Neuronal stem cell (in vitro differentiated cells): ENCODE results near the gene XK.

Experiments used
- DNase-seq: peaks from one replicate; pipeline ENCODE4 v3.0.0-alpha.2; 2013; ENCODE audit warnings: low spot score
- H2AFZ ChIP-seq: one replicate; pipeline ENCODE4 v1.6.1; 2013; ENCODE audit warnings: mild to moderate bottlenecking, low read length, inconsistent platforms
- H2AK5ac ChIP-seq: 2 replicates; pipeline ENCODE4 v1.6.1; 2013; ENCODE audit warnings: low read depth, mild to moderate bottlenecking, inconsistent platforms, low read length, moderate library complexity, mixed read lengths
- H2BK120ac ChIP-seq: 2 replicates; pipeline ENCODE4 v1.6.1; 2013; ENCODE audit warnings: low read depth, mild to moderate bottlenecking, inconsistent platforms, low read length, moderate library complexity, mixed read lengths
- H2BK12ac ChIP-seq: one replicate; pipeline ENCODE4 v1.6.1; 2013; ENCODE audit warnings: low read length, inconsistent platforms
- H2BK15ac ChIP-seq: 2 replicates; pipeline ENCODE4 v1.6.1; 2013; ENCODE audit warnings: mild to moderate bottlenecking, low read length, inconsistent platforms, mixed read lengths
- H2BK5ac ChIP-seq: one replicate; pipeline ENCODE4 v1.6.1; 2013; ENCODE audit warnings: inconsistent platforms, mild to moderate bottlenecking, low read length, moderate library complexity
- H3K14ac ChIP-seq: one replicate; pipeline ENCODE4 v1.6.1; 2013; ENCODE audit warnings: low read length, inconsistent platforms
- H3K18ac ChIP-seq: 2 replicates; pipeline ENCODE4 v1.6.1; 2013; ENCODE audit warnings: low read length, inconsistent platforms
- H3K23ac ChIP-seq: 2 replicates; pipeline ENCODE4 v1.6.1; 2013; ENCODE audit warnings: low read depth, mild to moderate bottlenecking, mixed read lengths, low read length, inconsistent platforms; ENCODE audit not compliant: poor library complexity
- H3K27ac ChIP-seq: replicated peaks from 3 replicates; pipeline ENCODE4 v1.5.1; 2013; ENCODE audit warnings: low read length, inconsistent platforms
- H3K27me3 ChIP-seq, 3 experiments: 2 replicates each; pipeline ENCODE4 v1.6.1; 2013; ENCODE audit warnings: low read length in 3 of 3, mild to moderate bottlenecking in 2 of 3, inconsistent platforms in 1 of 3, low read depth in 1 of 3, mixed read lengths in 1 of 3, moderate library complexity in 1 of 3; ENCODE audit not compliant: control insufficient read depth in 3 of 3, insufficient read depth in 3 of 3
- H3K36me3 ChIP-seq, 2 donors: replicated peaks in 1 of 2; 2 replicates each; pipeline ENCODE4 v1.6.1; 2013; ENCODE audit warnings: low read length in 2 of 2; ENCODE audit not compliant: control insufficient read depth in 2 of 2, insufficient read depth in 2 of 2
- H3K4ac ChIP-seq: 2 replicates; pipeline ENCODE4 v1.6.1; 2013; ENCODE audit warnings: inconsistent platforms, mild to moderate bottlenecking, low read length, moderate library complexity
- H3K4me1 ChIP-seq, 2 donors: 1 replicate in 1 of 2; 2 replicates in 1 of 2; pipeline ENCODE4 v1.6.1; 2013; ENCODE audit warnings: low read length in 2 of 2, low read depth in 1 of 2; ENCODE audit not compliant: control insufficient read depth in 2 of 2, insufficient read depth in 1 of 2
- H3K4me2 ChIP-seq: one replicate; pipeline ENCODE4 v1.6.1; 2013; ENCODE audit warnings: mild to moderate bottlenecking, low read length, inconsistent platforms; ENCODE audit not compliant: insufficient read depth, poor library complexity, severe bottlenecking
- H3K4me3 ChIP-seq, 2 donors: 2 replicates each; pipeline ENCODE4 v1.5.1; 2013; ENCODE audit warnings: low read length in 2 of 2, mild to moderate bottlenecking in 2 of 2, inconsistent platforms in 1 of 2, moderate library complexity in 1 of 2
- H3K79me1 ChIP-seq: one replicate; pipeline ENCODE4 v1.6.1; 2013; ENCODE audit warnings: low read depth, mild to moderate bottlenecking, inconsistent platforms, low read length, moderate library complexity
- H3K9ac ChIP-seq: one replicate; pipeline ENCODE4 v1.6.1; 2013; ENCODE audit warnings: mild to moderate bottlenecking, low read depth, low read length, inconsistent platforms; ENCODE audit not compliant: poor library complexity
- H3K9me3 ChIP-seq, 2 donors: replicated peaks in 1 of 2; 2 replicates each; pipeline versions ENCODE3 to v1.6.1; 2013; ENCODE audit warnings: low read length in 2 of 2, mild to moderate bottlenecking in 2 of 2, inconsistent platforms in 1 of 2, low read depth in 1 of 2, mixed read lengths in 1 of 2, moderate library complexity in 1 of 2; ENCODE audit not compliant: control insufficient read depth in 2 of 2, insufficient read depth in 1 of 2
- H4K8ac ChIP-seq: one replicate; pipeline ENCODE4 v1.6.1; 2013; ENCODE audit warnings: low read depth, mild to moderate bottlenecking, inconsistent platforms, low read length, moderate library complexity
- H4K91ac ChIP-seq: one replicate; pipeline ENCODE4 v1.6.1; 2013; ENCODE audit warnings: low read length, low read depth, mild to moderate bottlenecking, inconsistent platforms; ENCODE audit not compliant: poor library complexity
- WGBS, 2 donors: extraction: QIAGEN DNeasy Blood & Tissue Kit; methylation state at CpG; one replicate each; pipeline ENCODE4 v1.1.7; 2013; ENCODE audit warnings: missing lambda C conversion rate in 2 of 2, mixed read lengths in 1 of 2; ENCODE audit not compliant: insufficient read length in 2 of 2, insufficient replicate concordance in 1 of 2; ENCODE audit errors: extremely low coverage in 2 of 2; 5-methylcytosine and 5-hydroxymethylcytosine counted together

XK gene

GRCh38 chrX:37714479-37714878 is 28.9 kb downstream of the XK start:
- Histone ChIP-seq H2BK5ac (no peak overlapping the region), H3K23ac (no peak overlapping the region), H2BK15ac (no peak overlapping the region), H2BK120ac (no peak overlapping the region), H3K9me3 (no peaks in the 10 kb centered on the region), H3K14ac (no peak overlapping the region), H3K36me3 (no peaks in the 10 kb centered on the region), H3K18ac (no peak overlapping the region), H3K9ac (no peak overlapping the region), H3K4me2 (no peak overlapping the region), H3K27ac (no peak overlapping the region), H2AFZ (no peak overlapping the region), H3K4me3 (no peak overlapping the region), H4K91ac (no peak overlapping the region), H2BK12ac (no peak overlapping the region), H3K4ac (no peak overlapping the region), H3K79me1 (no peaks in the 10 kb centered on the region), H4K8ac (no peak overlapping the region), H3K27me3 (no peaks in the 10 kb centered on the region), H3K4me1 (no peaks in the 10 kb centered on the region), H2AK5ac (no peak overlapping the region)
- DNase-seq: no peak
- no CpG with 5 or more reads among the region's 2 CpGs for WGBS, 2 donors

DNA sequence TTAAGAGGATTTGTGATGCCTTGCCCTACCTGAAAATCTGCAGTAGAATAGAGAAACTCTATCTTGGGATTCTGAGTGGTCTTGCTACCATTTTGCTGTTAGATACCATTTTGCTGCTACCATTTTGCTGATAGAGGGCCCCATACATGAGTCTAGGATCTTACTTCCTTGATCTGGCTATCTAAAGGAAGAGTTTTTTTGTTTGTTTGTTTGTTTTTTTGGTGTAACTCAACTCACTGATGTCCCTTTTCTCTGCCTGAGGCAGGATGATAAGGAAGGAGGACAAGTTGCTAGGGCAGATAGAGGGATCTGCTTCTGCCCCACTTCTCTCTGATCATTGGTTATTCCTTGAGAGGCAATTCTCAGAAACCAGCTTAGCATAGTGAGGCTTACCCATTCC is 31.0 kb downstream of the XK start:
- Histone ChIP-seq H3K9ac (no peak overlapping the region), H3K27ac (no peak overlapping the region), H2AFZ (no peak overlapping the region), H3K79me1 (no peaks in the 10 kb centered on the region), H3K4ac (no peak overlapping the region), H3K4me3 (no peak overlapping the region), H3K4me2 (no peak overlapping the region), H3K23ac (no peak overlapping the region), H2BK15ac (no peak overlapping the region), H4K8ac (no peak overlapping the region), H3K18ac (no peak overlapping the region), H2AK5ac (no peak overlapping the region), H2BK120ac (no peak overlapping the region), H3K27me3 (no peaks in the 10 kb centered on the region), H3K14ac (no peak overlapping the region), H3K9me3 (no peaks in the 10 kb centered on the region), H2BK12ac (no peak overlapping the region), H2BK5ac (no peak overlapping the region), H3K4me1 (no peaks in the 10 kb centered on the region), H4K91ac (no peak overlapping the region), H3K36me3 (no peaks in the 10 kb centered on the region)
- DNase-seq: no peak

GRCh38 chrX:37717708-37718107 is 32.1 kb downstream of the XK start:
- H3K23ac ChIP-seq: no peak overlapping the region
- H3K18ac ChIP-seq: no peak overlapping the region
- H2BK5ac ChIP-seq: no peak overlapping the region
- H3K9ac ChIP-seq: no peak overlapping the region
- no peak overlapping the region for H2BK15ac ChIP-seq
- H3K4me2 ChIP-seq: no peak overlapping the region
- H3K36me3 ChIP-seq: no peaks in the 10 kb centered on the region
- no peak for DNase-seq
- no peak overlapping the region for H3K4me3 ChIP-seq
- H3K14ac ChIP-seq: no peak overlapping the region
- no peak overlapping the region for H3K27ac ChIP-seq
- H3K27me3 ChIP-seq: no peaks in the 10 kb centered on the region
- H2BK120ac ChIP-seq: no peak overlapping the region
- no CpG with 5 or more reads among the region's 1 CpG for WGBS, 2 donors
- H4K91ac ChIP-seq: no peak overlapping the region
- H3K79me1 ChIP-seq: no peaks in the 10 kb centered on the region
- no peak overlapping the region for H2AFZ ChIP-seq
- H4K8ac ChIP-seq: no peak overlapping the region
- no peak overlapping the region for H2AK5ac ChIP-seq
- no peaks in the 10 kb centered on the region for H3K9me3 ChIP-seq
- H3K4me1 ChIP-seq: no peaks in the 10 kb centered on the region
- H3K4ac ChIP-seq: no peak overlapping the region
- no peak overlapping the region for H2BK12ac ChIP-seq

GRCh38 chrX:37722595-37722994 is 37.0 kb downstream of the XK start:
- Histone ChIP-seq H3K27me3 (no peaks in the 10 kb centered on the region), H3K23ac (no peak overlapping the region), H4K8ac (no peak overlapping the region), H2BK120ac (no peak overlapping the region), H3K9me3 (no peaks in the 10 kb centered on the region), H3K18ac (no peak overlapping the region), H2BK15ac (no peak overlapping the region), H3K27ac (no peak overlapping the region), H3K4me2 (no peak overlapping the region), H3K79me1 (no peaks in the 10 kb centered on the region), H2AK5ac (no peak overlapping the region), H3K36me3 (no peaks in the 10 kb centered on the region), H3K14ac (no peak overlapping the region), H3K4me3 (no peak overlapping the region), H2BK5ac (no peak overlapping the region), H3K4me1 (no peaks in the 10 kb centered on the region), H3K4ac (no peak overlapping the region), H3K9ac (no peak overlapping the region), H2AFZ (no peak overlapping the region), H2BK12ac (no peak overlapping the region), H4K91ac (no peak overlapping the region)
- DNase-seq: no peak
- no CpG with 5 or more reads among the region's 1 CpG for WGBS, 2 donors
